ENCODE measurements around the gene SMAD2. TPM values are rescaled to one million over a fixed set of nuclear protein-coding genes. Genes with fewer than 3 reads are reported as not detected.

SMAD2 gene
- total and polyA plus RNA-seq, 2 of the 8 experiments (the other 6 are each of a cell fraction or from before 2014, with no cell fraction given) = 28.4 to 124 TPM

GRCh38 chr18:47928466-47928865 lies 2.0 kb downstream of the SMAD2 start:
- DNase-seq (ENCODE audit: low read depth in 1 of 2, low spot score in 2 of 2) = no peak
- H3K27ac ChIP-seq (ENCODE audit: low read depth, low read length) = no peak overlapping the region
- no peak overlapping the region for H4K8ac ChIP-seq (ENCODE audit: extremely low read depth, insufficient read depth, low read length)
- ChIA-PET CTCF (ENCODE audit: partially characterized antibody) (interaction anchor here (1.0 to 1.4 kb wide), 3 partner anchors 11 to 57 kb away, joined by 3 to 5 read pairs (median 5); no protein-coding TSS in a partner anchor), POLR2A (ENCODE audit: partially characterized antibody) (interaction anchor here (0.5 to 1.2 kb wide), 4 partner anchors 9 to 25 kb away, joined by 3 to 4 read pairs (median 4); no protein-coding TSS in a partner anchor)
- H3K79me2 ChIP-seq (ENCODE audit: control insufficient read depth in 1 of 2, insufficient read depth in 2 of 2, low read length in 2 of 2) = peaks cover 38 to 63% of the 10 kb centered on the region in 2 experiments
- TF ChIP-seq KDM4A (IDR thresholded peaks at IDR 0.05; ENCODE audit: low read depth, low read length, severe bottlenecking) = no peak
- H4K20me1 ChIP-seq (replicated peaks in 1 of 2; ENCODE audit: control insufficient read depth in 1 of 2, insufficient read depth in 2 of 2, low read length in 2 of 2) = peaks cover 15 to 19% of the 10 kb centered on the region in 2 experiments
- H4K91ac ChIP-seq (replicated peaks; ENCODE audit: insufficient read length, low read length) = no peak overlapping the region
- H2BK5ac ChIP-seq (ENCODE audit: low read depth, low read length) = no peak overlapping the region
- H3K9me3 ChIP-seq (ENCODE audit: insufficient read depth in 2 of 2, low read depth in 1 of 2, low read length in 1 of 2) = no peaks in the 10 kb centered on the region
- 27% methylated on average over 3 of the region's 3 CpGs; no CpG with 5 or more reads in 1 of the 2 experiments for WGBS, 2 experiments (ENCODE audit: extremely low coverage in 1 of 2, insufficient coverage in 1 of 2, insufficient read length in 1 of 2, insufficient replicate concordance in 2 of 2, low coverage in 1 of 2, low lambda C conversion rate in 2 of 2, missing lambda C conversion rate in 1 of 2)
- H3K4me2 ChIP-seq (ENCODE audit: insufficient read depth in 1 of 2, low read depth in 2 of 2, low read length in 2 of 2) = peak overlapping the region; percentile 68 to 75
- no peak for FAIRE-seq
- H3K56ac ChIP-seq (replicated peaks; ENCODE audit: insufficient read length, low read depth, low read length) = no peak overlapping the region
- H3K14ac ChIP-seq (ENCODE audit: insufficient read length) = no peak overlapping the region
- H3K79me1 ChIP-seq (ENCODE audit: low read depth, low read length) = no peaks in the 10 kb centered on the region; the same call in 1 of the 2 replicates
- H2BK120ac ChIP-seq (replicated peaks; ENCODE audit: low read depth, low read length) = no peak overlapping the region
- H2BK15ac ChIP-seq (ENCODE audit: low read length) = no peak overlapping the region
- H2BK12ac ChIP-seq (ENCODE audit: low read depth, low read length) = no peak overlapping the region
- no peak overlapping the region for H2BK20ac ChIP-seq (ENCODE audit: low read length)
- H3K4me3 ChIP-seq (ENCODE audit: extremely low read depth in 1 of 4, insufficient read depth in 2 of 4, low read depth in 3 of 4, low read length in 4 of 4) = peak overlapping the region; percentile 23 to 96 (median 93); a peak in 5 of 8 replicates
- peak overlapping the region in 1 of 4 experiments; percentile 51; a peak in 1 of 7 replicates for H3K9ac ChIP-seq (replicated peaks in 1 of 4; ENCODE audit: extremely low read depth in 1 of 4, low read depth in 3 of 4, low read length in 3 of 4)
- peak overlapping the region; percentile 40 for H4K5ac ChIP-seq (ENCODE audit: insufficient read length, low read depth, low read length)
- no peak overlapping the region for H3K4ac ChIP-seq (replicated peaks; ENCODE audit: insufficient read length, low read depth, low read length)
- no peaks in the 10 kb centered on the region for H3K27me3 ChIP-seq (replicated peaks in 1 of 4; ENCODE audit: control insufficient read depth in 3 of 4, extremely low read depth in 1 of 4, insufficient read depth in 3 of 4, low read length in 3 of 4)
- no peak overlapping the region for H2AFZ ChIP-seq (ENCODE audit: low read length)
- H3K23ac ChIP-seq (ENCODE audit: insufficient read length) = no peak overlapping the region
- H3K36me3 ChIP-seq (ENCODE audit: control insufficient read depth in 2 of 4, insufficient read depth in 4 of 4, low read length in 3 of 4) = no peaks in the 10 kb centered on the region
- peaks cover 4 to 28% (median 24%) of the 10 kb centered on the region in 4 experiments; a peak in 6 of 7 replicates for H3K4me1 ChIP-seq (replicated peaks in 1 of 4; ENCODE audit: control insufficient read depth in 3 of 4, insufficient read depth in 4 of 4, low read length in 3 of 4)
- H3K23me2 ChIP-seq (ENCODE audit: low read depth, low read length) = peaks cover 2% of the 10 kb centered on the region; the same call in 1 of the 2 replicates
- no peak overlapping the region for H2AK5ac ChIP-seq (ENCODE audit: low read depth, low read length)
- no peak overlapping the region for H3K18ac ChIP-seq (ENCODE audit: extremely low read depth, low read length)
